Inflammatory macrophage (primary cell): Measurements from ENCODE around the gene TESK1.

ENCODE experiments used
- DNase-seq, 2 donors: peaks; one replicate each; pipeline ENCODE4 v3.0.0-alpha.2; 2020 to 2022
- total RNA-seq, 18 experiments: gene quantifications; one replicate each; lab custom pipeline; 2026; ENCODE audit warnings: mixed read lengths in 6 of 18, inconsistent platforms in 2 of 18; lab: John Stamatoyannopoulos, UW

Gene TESK1, protein sequence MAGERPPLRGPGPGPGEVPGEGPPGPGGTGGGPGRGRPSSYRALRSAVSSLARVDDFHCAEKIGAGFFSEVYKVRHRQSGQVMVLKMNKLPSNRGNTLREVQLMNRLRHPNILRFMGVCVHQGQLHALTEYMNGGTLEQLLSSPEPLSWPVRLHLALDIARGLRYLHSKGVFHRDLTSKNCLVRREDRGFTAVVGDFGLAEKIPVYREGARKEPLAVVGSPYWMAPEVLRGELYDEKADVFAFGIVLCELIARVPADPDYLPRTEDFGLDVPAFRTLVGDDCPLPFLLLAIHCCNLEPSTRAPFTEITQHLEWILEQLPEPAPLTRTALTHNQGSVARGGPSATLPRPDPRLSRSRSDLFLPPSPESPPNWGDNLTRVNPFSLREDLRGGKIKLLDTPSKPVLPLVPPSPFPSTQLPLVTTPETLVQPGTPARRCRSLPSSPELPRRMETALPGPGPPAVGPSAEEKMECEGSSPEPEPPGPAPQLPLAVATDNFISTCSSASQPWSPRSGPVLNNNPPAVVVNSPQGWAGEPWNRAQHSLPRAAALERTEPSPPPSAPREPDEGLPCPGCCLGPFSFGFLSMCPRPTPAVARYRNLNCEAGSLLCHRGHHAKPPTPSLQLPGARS
- 11.9 to 38.1 (median 20.9) reads per million in 18 experiments for total RNA-seq

DNA sequence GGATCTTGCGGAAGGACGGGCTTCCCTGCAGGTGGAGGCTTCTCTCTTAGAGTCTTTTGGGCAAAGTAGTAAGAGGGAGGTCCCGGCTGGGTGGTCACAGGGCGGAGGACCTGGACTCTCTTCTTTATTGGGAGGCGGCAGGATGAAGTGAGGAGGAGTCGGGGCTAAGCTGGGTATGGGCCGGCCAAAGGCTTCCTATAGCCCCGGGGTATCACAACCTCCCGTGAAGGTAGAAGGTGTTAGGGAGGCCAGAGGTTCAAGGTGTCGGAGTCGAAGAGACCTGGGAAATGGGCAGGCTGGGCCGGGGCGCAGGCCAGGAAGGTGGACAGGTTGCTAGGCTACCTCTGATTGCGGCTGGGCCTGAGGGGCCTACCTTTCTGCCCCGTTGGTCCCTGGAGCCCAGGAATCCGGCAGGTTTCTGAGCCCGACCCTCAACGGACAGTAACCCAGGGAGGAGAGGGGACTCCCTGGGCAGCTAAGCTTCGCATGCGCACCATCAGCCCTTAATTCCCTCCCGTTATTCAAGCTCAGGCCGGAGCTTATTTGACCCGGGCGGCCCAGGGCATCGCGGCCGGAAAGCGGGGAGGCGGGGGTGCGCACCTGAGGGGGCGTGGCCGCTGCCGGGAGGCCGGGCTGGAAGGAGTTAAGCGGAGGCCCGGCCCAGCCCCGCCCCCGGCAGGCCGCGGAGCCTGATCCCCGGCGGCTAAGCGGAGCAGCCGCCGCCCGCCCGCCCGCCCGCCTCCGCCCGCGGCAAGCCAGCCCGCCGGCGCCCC is at the start of gene TESK1:
TSS of gene TESK1 (plus strand) at position 685 of the 773 bp plus-strand sequence. CDS start 358 bp downstream, outside the sequence.
- DNase-seq = peak; percentile 31 to 69

DNA sequence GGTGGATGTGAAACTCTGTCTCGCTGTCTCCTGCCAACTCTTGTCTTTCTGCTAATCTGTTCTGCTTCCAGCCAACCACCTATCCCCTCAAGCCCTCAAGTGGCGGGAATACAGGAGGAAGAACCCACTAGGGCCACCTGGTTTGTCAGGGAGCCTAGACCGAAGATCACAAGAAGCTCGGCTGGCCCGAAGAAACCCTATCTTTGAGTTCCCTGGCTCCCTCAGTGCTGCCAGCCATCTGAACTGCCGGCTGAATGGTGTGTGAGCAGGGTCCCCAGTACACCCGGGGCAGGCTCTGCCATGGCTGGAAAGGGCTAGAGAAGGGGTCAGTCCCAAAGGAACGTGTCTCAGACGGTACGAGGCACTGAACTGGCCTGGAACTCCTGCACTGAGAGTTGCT is 49.2 kb upstream of the TESK1 start:
- no peak for DNase-seq

DNA sequence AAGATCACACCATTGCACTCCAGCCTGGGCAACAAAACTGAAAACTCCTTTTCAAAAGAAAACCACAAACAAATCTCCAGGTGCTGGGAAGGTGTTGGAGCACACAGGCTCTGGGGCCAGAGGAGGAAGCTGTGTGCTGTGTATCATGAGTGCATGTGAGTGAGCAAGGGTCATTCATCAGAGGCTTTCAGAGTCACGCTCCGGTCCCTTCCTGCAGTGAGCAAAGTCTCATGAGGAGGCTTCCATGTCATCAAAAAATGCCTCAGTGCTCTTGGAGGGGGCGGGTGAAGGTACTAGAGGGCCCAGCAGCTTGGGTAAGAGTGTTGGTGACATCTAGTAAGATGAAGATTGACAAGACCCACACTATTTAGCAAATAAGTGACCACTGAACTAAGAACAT is 48.3 kb upstream of the TESK1 start:
- no peak for DNase-seq

DNA sequence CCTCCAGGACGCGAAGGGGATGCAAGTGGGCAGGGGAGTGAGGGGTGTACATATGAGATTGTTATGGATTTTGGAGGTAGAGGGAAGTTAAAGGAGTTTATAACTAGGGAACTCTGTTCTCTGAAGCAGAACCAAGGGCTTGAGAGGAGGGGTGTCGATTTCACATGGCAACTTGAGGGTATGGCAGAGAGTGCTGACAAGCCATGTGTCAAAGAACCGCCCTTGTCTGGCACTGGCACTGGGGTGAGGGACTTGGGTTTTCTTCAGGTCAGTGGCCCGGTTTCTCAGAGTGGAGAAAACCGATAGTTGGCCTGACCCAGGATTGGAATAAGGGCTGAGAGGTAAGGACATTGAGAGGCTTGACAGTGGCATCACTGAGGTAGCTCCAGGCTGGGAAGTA is 47.7 kb upstream of the TESK1 start:
- DNase-seq = no peak

DNA sequence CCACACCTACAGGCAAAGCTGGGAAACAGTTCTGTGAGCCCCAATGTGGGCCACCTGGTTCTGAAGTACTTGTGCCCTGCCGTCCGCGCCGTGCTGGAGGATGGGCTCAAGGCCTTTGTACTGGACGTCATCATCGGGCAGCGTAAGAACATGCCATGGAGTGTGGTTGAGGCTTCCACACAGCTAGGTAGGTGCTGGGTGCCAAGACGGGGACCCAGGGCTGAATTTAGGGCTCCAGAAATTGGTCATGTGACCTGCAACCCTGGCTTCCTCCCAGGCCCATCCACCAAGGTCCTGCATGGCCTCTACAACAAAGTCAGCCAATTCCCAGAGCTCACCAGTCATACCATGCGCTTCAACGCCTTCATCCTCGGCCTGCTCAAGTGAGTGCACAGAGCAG is 46.9 kb upstream of the TESK1 start:
- DNase-seq = no peak

DNA sequence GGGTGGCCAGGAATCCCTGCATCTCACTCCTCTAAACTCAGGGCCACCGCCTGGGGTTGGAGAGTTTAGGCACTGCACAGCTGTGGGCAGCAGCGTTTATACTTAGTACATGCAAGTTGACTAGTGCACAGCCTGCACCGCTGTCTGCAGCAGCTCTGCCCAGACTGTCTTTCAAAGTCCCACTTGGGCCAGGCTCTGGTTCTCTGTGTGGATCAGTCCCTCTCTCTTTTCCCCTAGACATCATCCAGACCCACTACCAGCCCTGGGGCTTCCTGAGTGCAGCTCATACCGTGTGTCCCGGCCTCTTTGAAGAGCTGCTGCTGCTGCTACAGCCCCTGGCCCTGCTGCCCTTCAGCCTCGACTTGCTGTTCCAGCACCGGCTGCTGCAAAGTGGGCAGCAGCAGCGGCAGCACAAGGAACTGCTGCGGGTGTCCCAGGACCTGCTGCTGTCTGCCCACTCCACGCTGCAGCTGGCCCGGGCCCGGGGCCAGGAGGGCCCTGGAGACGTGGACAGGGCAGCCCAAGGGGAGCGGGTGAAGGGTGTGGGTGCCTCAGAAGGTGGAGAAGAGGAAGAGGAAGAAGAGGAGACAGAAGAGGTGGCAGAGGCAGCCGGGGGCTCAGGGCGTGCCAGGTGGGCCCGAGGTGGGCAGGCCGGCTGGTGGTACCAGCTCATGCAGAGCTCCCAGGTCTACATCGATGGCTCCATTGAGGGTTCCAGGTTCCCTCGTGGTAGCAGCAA is 45.1 kb upstream of the TESK1 start:
- no peak for DNase-seq

DNA sequence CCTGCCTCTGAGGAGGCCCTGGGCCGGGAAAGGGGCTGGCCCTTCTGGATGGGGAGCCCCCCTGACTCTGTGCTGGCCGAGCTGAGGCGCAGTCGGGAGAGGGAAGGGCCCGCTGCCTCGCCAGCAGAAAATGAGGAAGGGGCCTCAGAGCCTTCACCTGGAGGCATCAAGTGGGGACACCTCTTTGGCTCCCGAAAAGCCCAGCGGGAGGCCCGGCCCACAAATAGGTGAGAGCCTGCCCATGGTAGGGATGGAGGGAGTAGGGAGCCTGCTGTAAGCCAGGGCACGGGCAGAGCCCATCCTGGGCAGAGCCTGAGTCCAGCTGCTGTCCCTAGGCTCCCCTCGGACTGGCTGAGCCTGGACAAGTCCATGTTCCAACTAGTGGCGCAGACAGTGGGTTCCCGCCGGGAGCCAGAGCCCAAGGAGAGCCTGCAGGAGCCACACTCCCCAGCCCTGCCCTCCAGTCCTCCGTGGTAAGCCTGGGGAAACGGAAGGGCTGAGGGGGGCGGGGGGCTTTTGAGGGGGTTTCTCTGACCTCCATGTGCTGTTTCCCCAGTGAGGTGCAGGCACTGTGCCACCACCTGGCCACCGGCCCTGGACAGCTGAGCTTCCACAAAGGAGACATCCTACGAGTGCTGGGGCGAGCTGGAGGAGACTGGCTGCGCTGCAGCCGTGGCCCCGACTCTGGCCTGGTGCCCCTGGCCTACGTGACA is 44.3 kb upstream of the TESK1 start:
- no peak for DNase-seq

DNA sequence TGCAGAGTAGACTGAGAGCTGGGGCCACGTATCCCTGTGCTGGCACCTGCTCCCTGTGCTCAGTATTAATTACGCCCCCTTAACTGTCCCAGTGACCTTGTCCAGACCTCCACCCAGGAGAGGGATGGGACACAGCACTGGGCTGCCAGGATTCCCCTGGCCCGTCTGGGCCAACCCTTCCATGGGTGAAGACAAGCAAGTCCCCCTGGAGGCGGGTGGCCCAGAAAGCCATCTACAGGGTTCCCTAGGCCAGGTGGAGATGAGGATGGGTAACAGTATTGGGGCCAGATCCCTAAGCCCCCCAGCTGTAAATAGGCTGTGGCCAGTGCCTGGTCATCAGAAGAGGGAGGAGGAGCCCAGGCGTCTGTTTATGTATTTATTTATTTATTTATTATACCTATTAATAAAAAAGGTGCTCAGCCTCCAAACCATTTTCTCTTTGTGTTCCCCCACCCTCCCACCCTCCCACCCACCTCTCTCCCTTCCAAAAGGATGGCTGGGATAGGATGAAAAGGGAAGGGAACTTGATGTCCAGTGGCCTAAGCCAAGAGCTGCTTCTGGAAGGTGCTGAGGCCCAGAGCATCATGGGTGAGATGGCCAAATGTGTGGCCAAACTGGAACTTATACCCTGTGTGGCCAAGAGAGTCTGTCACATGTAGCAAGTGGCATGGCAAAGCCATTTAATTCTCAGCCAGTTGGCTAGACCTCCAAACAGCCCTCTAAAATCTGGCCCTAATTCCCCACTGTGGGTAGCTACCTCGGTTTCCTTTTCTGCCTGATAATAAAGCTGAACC is 43.4 kb upstream of the TESK1 start:
- DNase-seq = no peak

DNA sequence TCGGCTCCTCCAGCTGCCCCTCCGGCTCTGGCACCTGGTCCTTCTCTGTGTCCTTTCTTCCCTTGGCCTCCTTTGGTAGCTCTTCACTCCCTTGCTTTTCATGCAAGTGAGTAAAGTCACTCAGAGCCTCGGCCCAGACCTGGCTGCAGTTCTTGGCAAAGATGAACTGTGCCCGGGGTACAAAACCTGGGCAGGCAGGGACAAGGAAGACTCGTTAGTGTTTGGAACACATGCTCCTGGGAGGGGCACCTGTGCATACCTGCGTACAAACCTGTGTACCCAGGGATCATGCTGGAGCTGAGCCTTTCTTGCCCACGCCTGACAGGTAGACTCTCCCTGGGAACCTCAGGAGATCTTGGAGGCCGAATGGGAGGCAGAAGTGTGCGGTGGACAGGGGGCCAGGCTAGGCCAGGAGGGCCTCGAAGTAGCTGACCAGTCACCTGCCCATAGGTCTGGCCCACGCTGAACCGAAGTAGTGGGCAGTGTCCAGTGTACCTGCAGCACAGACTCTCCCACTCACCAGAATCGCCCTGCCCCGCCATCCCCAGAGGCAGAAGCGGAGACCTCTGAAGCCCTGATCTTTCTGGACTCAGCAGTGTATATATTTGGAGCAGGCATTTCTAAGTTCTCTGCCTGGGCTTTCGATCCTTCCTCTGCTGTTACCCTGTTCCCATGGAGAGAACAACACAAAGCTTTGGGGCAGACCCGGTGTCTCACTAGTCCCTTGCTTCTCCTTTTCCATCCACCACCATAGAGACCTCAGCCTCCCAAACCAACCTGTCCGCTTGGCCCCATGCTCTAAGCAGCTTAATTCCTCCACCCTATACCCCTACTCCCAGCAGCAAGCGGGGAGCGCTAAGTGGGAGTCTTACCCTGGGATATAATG is 41.9 kb upstream of the TESK1 start:
- no peak for DNase-seq

DNA sequence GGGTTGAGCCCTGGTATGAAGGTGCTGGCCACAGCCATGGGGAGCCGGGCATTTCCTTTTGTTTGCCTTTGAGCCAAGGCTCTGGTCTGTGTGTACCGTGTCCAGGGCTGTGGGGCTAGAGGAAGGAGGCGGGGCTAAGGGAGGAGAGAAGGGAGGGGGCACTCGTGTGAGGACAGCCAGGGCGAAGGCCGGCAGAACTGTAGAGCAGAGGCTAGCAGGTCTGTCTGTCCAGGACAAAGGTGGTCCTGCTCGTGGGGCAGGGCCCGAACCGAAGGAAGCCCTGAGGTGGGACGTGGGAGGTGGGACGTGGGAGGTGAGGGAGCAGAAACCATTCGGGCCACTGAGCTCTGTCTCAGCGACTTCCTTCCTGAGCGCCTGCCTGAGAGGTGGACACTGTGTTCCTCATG is 41.3 kb upstream of the TESK1 start:
- DNase-seq = no peak

DNA sequence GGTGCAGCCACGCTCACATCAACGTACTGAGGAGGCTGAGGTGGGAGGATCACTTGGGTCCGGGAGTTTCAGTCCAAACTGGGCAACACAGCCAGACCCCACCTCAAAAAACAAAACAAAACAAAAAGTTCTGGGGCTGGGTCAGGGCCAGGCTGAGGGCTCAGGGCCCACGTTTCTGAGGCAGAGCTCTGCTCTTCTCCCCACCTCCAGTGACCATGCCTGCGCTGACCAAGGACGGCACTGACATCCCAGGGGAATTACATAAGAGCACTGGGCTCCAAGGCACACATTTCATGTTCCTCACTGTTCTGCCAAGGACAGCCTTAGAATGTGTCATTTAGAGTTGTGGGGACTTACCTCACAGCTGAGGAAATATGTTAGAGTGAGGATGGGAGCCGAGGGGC is 40.4 kb upstream of the TESK1 start:
- no peak for DNase-seq

DNA sequence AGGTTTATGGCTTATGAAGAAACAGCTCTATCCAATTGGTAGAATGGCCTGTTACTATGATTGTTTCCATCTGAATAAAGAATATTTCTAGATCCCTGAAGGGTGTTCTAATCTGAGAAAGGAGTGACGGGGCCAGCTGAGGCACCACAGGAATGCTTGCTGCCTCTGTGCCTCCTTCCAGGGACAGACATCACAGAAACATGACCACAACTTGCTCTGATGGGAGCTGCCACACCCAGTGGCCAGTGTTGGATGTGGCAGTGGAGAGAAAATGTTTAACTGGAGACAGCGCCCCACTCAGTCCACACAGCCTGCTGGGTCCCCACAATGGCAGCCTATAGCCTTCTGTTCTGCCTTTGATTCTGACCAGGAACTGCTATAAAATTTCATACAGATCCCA is 38.6 kb upstream of the TESK1 start:
- no peak for DNase-seq

DNA sequence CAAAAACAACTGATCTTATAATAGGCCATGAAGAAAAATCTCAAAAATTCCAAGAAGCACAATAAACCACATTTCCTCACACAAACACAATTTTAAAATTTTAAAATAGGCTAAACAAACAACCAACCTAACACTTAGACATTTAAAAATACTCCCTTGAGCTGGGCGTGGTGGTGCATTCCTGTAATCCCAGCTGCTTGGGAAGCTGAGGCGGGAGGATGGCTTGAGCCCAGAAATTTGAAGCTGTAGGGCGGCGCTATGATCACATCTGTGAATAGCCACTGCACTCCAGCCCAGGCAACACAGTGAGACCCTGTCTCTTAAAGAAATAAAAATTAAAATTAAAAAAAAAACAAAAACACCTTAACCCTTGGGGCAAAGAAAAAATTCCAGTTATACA is 36.9 kb upstream of the TESK1 start:
- no peak for DNase-seq

DNA sequence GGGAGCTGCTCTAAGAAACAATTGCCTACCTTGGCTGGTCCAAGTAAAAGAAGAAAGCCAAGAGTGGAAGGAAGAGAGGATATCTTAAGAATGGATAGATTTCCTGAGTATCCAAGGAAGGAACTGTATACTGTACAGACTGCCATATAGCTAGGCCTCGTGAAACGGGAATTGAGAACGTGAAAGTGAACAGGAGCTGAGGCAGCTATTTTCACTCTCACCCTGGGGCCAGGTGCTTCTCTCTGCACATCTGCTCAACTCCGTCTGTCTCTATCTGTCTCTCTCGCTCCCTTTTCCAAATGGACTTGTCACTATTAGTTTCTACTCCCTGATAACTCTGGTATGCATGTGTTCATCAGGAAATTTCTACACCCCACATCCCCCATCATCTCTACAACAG is 35.9 kb upstream of the TESK1 start:
- DNase-seq = no peak

DNA sequence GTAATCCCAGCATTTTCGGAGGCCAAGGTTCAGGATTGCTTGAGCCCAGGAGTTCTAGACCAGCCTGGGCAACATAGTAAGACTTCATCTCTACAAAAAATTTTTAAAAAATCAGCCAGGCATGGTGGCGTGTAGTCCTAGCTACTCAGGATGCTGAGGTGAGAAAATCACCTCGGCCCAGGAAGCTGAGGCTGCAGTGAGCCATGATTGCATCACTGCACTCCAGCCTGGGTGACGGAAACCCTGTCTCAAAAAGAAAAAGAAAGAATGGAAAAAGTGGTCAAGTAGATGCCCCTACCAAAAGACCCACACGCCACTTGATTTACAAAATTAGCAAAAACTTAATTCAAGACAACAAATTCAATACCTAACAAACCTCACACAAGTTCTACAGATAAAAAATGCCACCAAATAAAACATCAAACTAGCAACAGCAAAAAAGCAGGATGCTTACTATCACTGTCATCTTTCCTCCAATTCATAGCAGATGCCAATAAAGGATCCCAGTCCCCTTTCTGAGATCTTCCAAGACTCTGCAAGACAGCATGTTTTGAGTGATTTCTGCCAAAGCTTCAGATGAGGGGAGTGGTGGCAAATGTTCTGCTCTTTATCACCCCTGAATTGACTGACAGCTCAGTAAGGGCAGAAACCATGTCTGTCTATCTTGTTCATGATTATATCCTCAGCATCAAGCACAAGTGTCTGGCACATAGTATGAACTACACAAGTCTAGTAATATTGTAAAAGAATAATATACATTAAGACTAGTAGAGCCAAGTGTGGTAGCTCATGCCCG is 34.2 kb upstream of the TESK1 start:
- no peak for DNase-seq

DNA sequence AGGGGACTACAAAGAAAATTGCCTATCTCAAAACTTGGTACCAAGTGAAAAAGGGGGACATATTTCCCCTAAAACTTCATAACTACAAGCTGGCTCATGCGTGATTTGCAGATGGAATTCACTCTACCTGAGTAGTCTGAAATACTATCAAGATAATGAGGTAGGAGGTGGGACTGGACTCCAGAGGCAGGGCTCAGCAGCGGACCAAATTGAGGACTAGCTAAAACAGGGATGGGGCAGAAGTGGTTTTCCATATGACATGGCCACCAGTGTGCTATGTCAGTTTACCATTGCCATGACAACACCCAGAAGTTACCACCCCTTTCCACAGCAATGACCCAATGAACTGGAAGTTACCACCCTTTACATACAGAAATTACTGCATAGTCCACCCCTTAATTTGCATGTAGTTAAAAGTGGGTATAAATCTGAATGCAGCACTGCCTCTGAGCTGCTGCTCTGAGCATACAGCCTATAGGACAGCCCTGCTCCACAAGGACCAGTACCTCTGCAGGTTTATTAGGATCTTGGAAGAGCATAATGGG is 30.4 kb upstream of the TESK1 start:
- DNase-seq = no peak

DNA sequence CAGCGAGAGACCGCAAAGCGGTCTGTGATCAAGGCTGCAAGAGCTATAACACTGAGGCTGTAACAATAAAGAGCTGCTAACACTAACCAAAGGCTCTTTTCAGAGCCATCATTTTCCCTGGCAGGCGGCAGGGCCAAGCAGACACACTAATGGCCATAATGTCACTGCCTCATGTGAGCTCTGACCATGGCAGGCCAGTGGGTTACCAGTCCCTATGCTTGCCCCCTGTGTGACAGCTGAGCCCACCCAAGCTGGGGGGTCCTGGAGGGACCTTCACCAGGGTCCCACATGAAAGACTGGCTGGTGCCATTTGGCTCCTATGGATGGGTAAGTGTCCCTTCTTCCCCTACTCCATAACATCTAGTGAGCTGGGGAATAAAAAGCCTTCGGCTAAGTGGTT is 29.6 kb upstream of the TESK1 start:
- DNase-seq = no peak

DNA sequence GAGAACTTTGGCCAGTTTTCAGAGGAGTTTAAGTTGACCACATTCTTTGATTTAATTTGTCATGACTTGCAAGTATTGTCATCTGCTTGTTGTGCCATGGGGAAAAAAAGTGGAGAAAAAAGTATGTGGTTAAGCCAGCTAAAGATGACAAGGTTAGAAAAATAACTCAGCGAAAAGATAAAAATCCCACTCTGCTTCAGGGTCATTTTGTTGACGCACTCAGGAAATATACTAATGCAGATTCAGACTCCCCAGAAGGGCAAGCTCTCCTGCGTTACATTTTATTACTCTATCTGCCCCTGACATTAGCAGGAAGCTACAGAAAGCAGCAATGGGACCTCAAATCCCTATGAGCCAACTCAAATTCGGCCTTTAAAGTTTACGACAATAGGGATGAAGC is 27.6 kb upstream of the TESK1 start:
- no peak for DNase-seq

DNA sequence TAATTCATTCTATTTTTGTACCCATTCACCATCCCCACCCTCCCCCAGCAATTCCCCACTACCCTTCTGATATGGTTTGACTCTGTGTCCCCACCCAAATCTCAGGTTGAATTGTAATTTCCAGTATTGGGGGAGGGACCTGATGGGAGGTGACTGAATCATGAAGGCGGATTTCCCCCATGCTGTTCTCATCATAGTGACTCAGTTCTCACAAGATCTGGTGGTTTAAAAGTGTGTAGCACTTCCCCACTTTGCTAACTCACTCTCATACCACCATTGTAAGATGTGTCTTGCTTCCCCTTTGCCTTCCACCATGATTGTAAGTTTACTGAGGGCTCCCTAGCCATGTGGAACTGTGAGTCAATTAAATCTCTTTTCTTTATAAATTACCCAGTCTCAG is 25.9 kb upstream of the TESK1 start:
- peak; percentile 60 to 67 for DNase-seq
